HCT116 (cell line): ENCODE results near the gene IRF2. TPM values are rescaled to one million over a fixed set of nuclear protein-coding genes. Genes with fewer than 3 reads are reported as not detected.

Source experiments
- ATAC-seq: fragments of 200-7000 bp; cut with Tn5 transposase; 2 replicates; pipeline ENCODE4 v1.9.1; 2020; ENCODE audit warnings: mild to moderate bottlenecking, moderate library complexity
- BruUV-seq: library from RNA; stranded (reverse); fragments of 400-500 nt; replicated peaks from 2 replicates; lab custom pipeline; 2021; lab: Mats Ljungman, UMichigan
- CTCF ChIA-PET: fragments of 300-600 bp; sonication (Branson Sonifier 250); formaldehyde crosslinking; loops from one replicate; lab custom pipeline; 2021; ENCODE audit warnings: antibody characterized with exemption; lab: Charles Lee
- POLR2A ChIA-PET: fragments of 300-600, 350-600 bp; sonication (Branson Sonifier 250); formaldehyde crosslinking; loops from one replicate; lab custom pipeline; 2021; ENCODE audit warnings: antibody characterized with exemption; lab: Charles Lee
- RAD21 ChIA-PET, 2 experiments: fragments of 300-600 bp; sonication (Branson Sonifier 250); formaldehyde crosslinking; loops; one replicate each; lab custom pipeline; 2023; ENCODE audit warnings: low total read pairs in 2 of 2; ENCODE audit not compliant: uncharacterized antibody in 2 of 2, unreplicated experiment in 2 of 2, low non-redundant PET in 1 of 2; lab: Charles Lee
- DNase-seq: peaks from one replicate; pipeline ENCODE4 v3.0.0-alpha.2; 2010; ENCODE audit warnings: low read depth, low spot score
- H2AFZ ChIP-seq: fragments of 200-600 bp; shearing (Covaris generic), sonication (generic); 2 replicates; pipeline ENCODE4 v1.6.1; 2017; ENCODE audit warnings: low read depth, mixed run types, mixed read lengths, antibody characterized with exemption, low read length; ENCODE audit not compliant: poor library complexity, severe bottlenecking
- H3K27ac ChIP-seq: 2 replicates; pipeline ENCODE4 v1.5.1; 2012; ENCODE audit warnings: low read depth, low read length
- H3K27me3 ChIP-seq: fragments of 200-600 bp; sonication (generic); 2 replicates; pipeline ENCODE4 v1.6.1; 2016; ENCODE audit warnings: mixed run types, low read length, mixed read lengths; ENCODE audit not compliant: insufficient read depth
- H3K36me3 ChIP-seq, 2 experiments: fragments of 200-500 bp in 1 of 2; fragments of 200-600 bp in 1 of 2; sonication (Bioruptor generic) in 1 of 2; sonication (generic) in 1 of 2; 2 replicates each; pipeline versions ENCODE4 v1.5.1 to v1.6.1; 2014 to 2016; ENCODE audit warnings: low read length in 2 of 2, inconsistent platforms in 1 of 2, mixed read lengths in 1 of 2, mixed run types in 1 of 2; ENCODE audit not compliant: insufficient read depth in 2 of 2, control insufficient read depth in 1 of 2
- H3K4me1 ChIP-seq, 2 experiments: fragments of 200-600 bp in 1 of 2; sonication (generic) in 1 of 2; 2 replicates each; pipeline versions ENCODE4 v1.5.1 to v1.6.1; 2012 to 2017; ENCODE audit warnings: low read length in 2 of 2, inconsistent platforms in 1 of 2, mild to moderate bottlenecking in 1 of 2, mixed read lengths in 1 of 2, mixed run types in 1 of 2, moderate library complexity in 1 of 2; ENCODE audit not compliant: insufficient read depth in 2 of 2, control insufficient read depth in 1 of 2
- H3K4me2 ChIP-seq: fragments of 200-600 bp; sonication (generic); 2 replicates; pipeline ENCODE4 v1.6.1; 2017; ENCODE audit warnings: mixed run types, low read length, mixed read lengths
- H3K4me3 ChIP-seq, 2 experiments: fragments of 200-600 bp in 1 of 2; sonication (generic) in 1 of 2; replicated peaks in 1 of 2; 2 replicates each; pipeline ENCODE4 v1.5.1; 2011 to 2016; ENCODE audit warnings: low read length in 2 of 2, control low read depth in 1 of 2, low read depth in 1 of 2, mild to moderate bottlenecking in 1 of 2, mixed read lengths in 1 of 2, mixed run types in 1 of 2
- H3K79me2 ChIP-seq: fragments of 200-600 bp; sonication (generic); 2 replicates; pipeline ENCODE4 v1.6.1; 2017; ENCODE audit warnings: mild to moderate bottlenecking, mixed run types, low read length, moderate library complexity, mixed read lengths; ENCODE audit not compliant: insufficient read depth
- H3K9ac ChIP-seq: fragments of 200-600 bp; sonication (generic); 2 replicates; pipeline ENCODE4 v1.6.1; 2016; ENCODE audit warnings: low read length, mixed read lengths
- H3K9me2 ChIP-seq: fragments of 200-600 bp; sonication (generic), shearing (Covaris generic); 2 replicates; pipeline ENCODE4 v1.6.1; 2017; ENCODE audit warnings: mixed run types, mild to moderate bottlenecking, moderate library complexity; ENCODE audit not compliant: insufficient read depth
- H3K9me3 ChIP-seq, 2 experiments: fragments of 200-500 bp in 1 of 2; fragments of 200-600 bp in 1 of 2; sonication (Bioruptor generic) in 1 of 2; sonication (generic) in 1 of 2; 2 replicates each; pipeline ENCODE4 v1.6.1; 2014 to 2017; ENCODE audit warnings: low read length in 2 of 2, mixed read lengths in 2 of 2, inconsistent platforms in 1 of 2, low read depth in 1 of 2, mild to moderate bottlenecking in 1 of 2, mixed run types in 1 of 2, moderate library complexity in 1 of 2; ENCODE audit not compliant: control insufficient read depth in 1 of 2, insufficient read depth in 1 of 2
- H4K20me1 ChIP-seq: fragments of 200-600 bp; sonication (generic), shearing (Covaris generic); 2 replicates; pipeline ENCODE4 v1.6.1; 2017; ENCODE audit warnings: mixed run types, mild to moderate bottlenecking, moderate library complexity; ENCODE audit not compliant: insufficient read depth
- CBX3 ChIP-seq: IDR thresholded peaks from 2 replicates; pipeline ENCODE4 v1.6.1; 2012; ENCODE audit warnings: low read depth
- FOSL1 ChIP-seq: IDR thresholded peaks from 2 replicates; pipeline ENCODE4 v1.6.1; 2012; ENCODE audit warnings: low read depth
- MAX ChIP-seq: IDR thresholded peaks from 2 replicates; pipeline ENCODE4 v1.6.1; 2012
- SRF ChIP-seq: IDR thresholded peaks from 2 replicates; pipeline ENCODE4 v1.6.1; 2012; ENCODE audit warnings: low read depth
- YY1 ChIP-seq: IDR thresholded peaks from 2 replicates; pipeline ENCODE4 v1.6.1; 2011; ENCODE audit warnings: low read length, low read depth, moderate library complexity, mild to moderate bottlenecking; ENCODE audit not compliant: insufficient replicate concordance; ENCODE audit errors: extremely low read depth
- ZBTB33 ChIP-seq: IDR thresholded peaks from 2 replicates; pipeline ENCODE4 v1.6.1; 2011; ENCODE audit warnings: mild to moderate bottlenecking, low read length, moderate library complexity; ENCODE audit not compliant: insufficient replicate concordance; ENCODE audit errors: extremely low read depth
- intact Hi-C: fragments of 100-400 bp; cut with micrococcal nuclease; formaldehyde crosslinking; loops from 2 replicates; pipeline ENCODE4 v1.10.0; 2022
- total RNA-seq: library from RNA; stranded (reverse); gene quantifications from one replicate; pipeline ENCODE4 v1.2.1, GENCODE V29; 2021; ENCODE audit not compliant: unreplicated experiment

IRF2 gene
- total RNA-seq, 1 experiment from 2014 or later = 10.6 TPM

GRCh38 chr4:184466634-184467033, 7.7 kb downstream of the IRF2 start:
- peaks cover 6% of the 10 kb centered on the region; the same call in 1 of the 2 replicates for H3K79me2 ChIP-seq
- no peaks in the 10 kb centered on the region for H3K36me3 ChIP-seq
- CTCF ChIA-PET = no interaction called here

More at GRCh38 chr4:184466634-184467033, 7.7 kb downstream of the IRF2 start:
- Histone ChIP-seq H3K9me2 (no peaks in the 10 kb centered on the region), H3K9ac (no peak overlapping the region), H3K27me3 (no peaks in the 10 kb centered on the region), H3K4me1 (no peaks in the 10 kb centered on the region), H3K4me2 (no peak overlapping the region), H3K9me3 (no peaks in the 10 kb centered on the region), H4K20me1 (no peaks in the 10 kb centered on the region), H3K27ac (no peak overlapping the region), H2AFZ (no peak overlapping the region), H3K4me3 (no peak overlapping the region)
- ATAC-seq (no peak), DNase-seq (no peak)
- no TSS peak for BruUV-seq
- TF ChIP-seq FOSL1 (no peak), SRF (no peak), MAX (no peak), YY1 (no peak), CBX3 (no peak), ZBTB33 (no peak)
- intact Hi-C loops = loop anchor here (10.0 kb wide), 1 partner anchor 858 kb away; no protein-coding TSS in a partner anchor
- POLR2A ChIA-PET = no interaction called here
- RAD21 ChIA-PET = no interaction called here
